Kidney glomerular epithelial cell (primary cell): ENCODE measurements around the gene ZNF891.

Experiments used
- DNase-seq: peaks from one replicate; lab custom pipeline; 2025; lab: John Stamatoyannopoulos, UW

ZNF891 gene

GRCh38 chr12:133061954-133062353 lies 68.1 kb downstream of the ZNF891 start:
- DNase-seq, result no peak

DNA sequence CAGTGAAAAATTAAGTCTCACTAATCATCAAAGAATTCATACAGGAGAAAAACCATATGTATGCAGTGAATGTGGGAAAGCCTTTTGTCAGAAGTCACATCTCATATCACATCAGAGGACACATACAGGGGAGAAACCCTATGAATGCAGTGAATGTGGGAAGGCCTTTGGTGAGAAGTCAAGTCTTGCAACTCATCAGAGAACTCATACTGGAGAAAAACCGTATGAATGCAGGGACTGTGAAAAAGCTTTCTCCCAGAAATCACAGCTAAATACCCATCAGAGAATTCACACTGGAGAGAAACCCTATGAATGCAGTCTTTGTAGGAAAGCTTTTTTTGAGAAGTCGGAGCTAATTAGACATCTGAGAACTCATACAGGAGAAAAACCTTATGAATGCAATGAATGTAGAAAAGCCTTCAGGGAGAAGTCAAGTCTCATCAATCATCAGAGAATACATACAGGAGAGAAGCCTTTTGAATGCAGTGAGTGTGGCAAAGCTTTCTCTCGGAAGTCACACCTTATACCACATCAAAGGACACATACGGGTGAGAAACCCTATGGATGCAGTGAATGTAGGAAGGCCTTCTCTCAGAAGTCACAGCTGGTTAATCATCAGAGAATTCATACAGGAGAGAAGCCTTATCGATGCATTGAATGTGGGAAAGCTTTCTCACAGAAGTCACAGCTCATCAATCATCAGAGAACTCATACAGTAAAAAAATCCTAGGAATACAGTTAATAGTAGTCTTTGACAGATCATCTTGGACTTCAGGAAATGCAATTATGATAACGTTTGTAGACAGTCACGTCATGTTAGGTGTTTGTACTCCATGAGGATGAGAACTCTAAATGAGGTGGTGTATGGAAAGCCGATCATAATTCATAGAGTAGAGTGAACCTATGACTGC lies 71.6 kb downstream of the ZNF891 start:
- DNase-seq, result no peak

- no peak for DNase-seq
Observed at GRCh38 chr12:133057446-133057845, 72.6 kb downstream of the ZNF891 start.
